HG03354 (cell line): ENCODE data around the gene RAF1.

Source experiments
- ATAC-seq: cut with Tn5 transposase; IDR thresholded peaks from one replicate; pipeline ENCODE4 v1.9.1; 2021; ENCODE audit warnings: mild to moderate bottlenecking; ENCODE audit not compliant: unreplicated experiment, poor library complexity, severe bottlenecking

The RAF1 gene

DNA sequence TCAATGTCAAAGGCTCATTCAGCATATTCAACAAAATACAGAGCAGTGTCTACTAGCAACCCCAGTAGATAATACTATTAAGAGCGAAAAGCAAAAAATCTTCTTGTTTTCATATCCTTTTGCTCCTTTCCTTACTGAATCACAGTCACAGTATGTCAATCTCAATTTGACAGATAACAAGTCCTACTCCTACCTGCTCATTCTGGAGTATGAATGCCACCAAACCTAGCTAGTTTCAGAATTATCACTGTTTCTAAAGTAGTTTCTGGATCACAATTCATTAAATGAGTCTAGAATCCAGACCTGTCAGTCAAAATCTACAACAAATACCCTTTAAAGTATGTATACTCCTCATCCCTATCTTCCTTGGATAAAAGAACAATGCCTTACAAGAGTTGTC, 55.5 kb downstream of the RAF1 start:
- ATAC-seq: no peak

DNA sequence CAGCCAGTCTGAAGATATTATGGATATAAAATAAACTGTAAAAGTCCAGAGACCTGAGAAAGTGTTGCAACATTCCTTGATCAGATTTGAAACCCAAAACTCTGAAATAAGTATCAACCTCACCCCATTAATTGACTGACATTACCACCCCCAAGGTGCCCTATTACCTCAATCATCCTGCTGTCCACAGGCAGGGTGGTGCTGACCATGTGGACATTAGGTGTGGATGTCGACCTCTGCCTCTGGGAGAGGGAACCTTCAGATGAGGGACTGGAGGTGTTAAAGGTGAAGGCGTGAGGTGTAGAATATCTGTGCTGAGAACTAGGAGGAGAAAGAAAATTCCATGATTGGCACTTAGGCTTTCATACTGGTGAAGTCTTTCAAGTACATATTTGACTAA, 59.9 kb downstream of the RAF1 start:
- no peak for ATAC-seq

DNA sequence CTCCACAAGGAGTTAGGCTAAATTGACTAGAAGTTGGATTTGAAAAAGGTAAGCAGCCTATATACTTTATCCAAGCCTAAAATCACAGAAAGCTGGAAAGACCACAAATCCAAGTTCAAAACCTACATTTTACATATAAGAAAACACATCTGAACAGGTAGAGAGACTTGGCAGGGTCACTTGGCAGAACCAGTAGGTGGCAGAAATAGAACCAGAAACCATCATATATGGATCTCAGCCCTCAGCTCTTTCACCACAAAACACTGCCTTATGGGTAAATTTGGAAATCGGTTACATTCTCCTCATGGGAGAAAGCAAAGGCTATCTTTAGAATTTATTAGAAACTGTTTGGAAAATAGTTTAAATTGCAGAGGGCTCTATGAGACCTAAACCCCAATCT, 62.8 kb downstream of the RAF1 start:
- ATAC-seq: no peak

- ATAC-seq: no peak
Observed at GRCh38 chr3:12598890-12599289, 65.0 kb downstream of the RAF1 start.

- no peak for ATAC-seq
Observed at GRCh38 chr3:12593473-12593872, 70.4 kb downstream of the RAF1 start.

DNA sequence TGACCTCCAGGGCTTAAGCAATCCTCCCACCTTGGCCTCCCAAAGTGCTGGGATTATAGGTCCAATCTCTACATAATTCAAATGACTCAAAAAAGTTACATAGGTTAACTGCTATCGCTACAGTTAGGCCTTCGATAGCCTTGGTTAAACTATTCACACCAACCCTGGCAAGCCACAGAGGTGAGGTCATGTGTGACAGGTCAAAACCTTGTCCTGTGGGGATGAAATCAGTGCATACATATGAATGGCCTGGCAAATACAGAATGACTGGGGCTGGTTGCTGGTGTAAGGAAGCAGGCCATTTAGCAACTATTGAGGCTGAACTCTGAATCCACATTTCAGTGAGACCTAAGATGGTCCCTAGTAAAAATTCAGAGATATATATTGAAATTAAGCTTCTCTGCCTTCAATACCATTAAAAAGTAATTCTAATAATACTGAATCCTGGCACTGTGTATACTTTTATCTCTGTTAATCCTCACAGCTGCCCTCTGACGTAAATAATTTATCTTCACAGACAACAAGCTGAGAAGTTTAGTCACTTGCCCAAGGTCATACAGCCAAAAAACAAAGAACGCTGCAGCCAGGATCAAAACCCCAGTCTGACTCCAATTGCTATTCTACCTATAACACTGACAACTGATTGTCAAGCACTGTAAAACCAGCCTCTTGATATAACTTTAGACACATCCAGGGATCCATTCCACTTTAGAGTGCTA, 71.8 kb downstream of the RAF1 start:
- no peak for ATAC-seq

GRCh38 chr3:12591456-12591855, 72.5 kb downstream of the RAF1 start:
- no peak for ATAC-seq

GRCh38 chr3:12590096-12590495, 73.8 kb downstream of the RAF1 start:
- ATAC-seq: no peak

GRCh38 chr3:12588039-12589009, 75.6 kb downstream of the RAF1 start:
- no peak for ATAC-seq

- ATAC-seq: no peak
Observed at GRCh38 chr3:12586403-12586802, 77.5 kb downstream of the RAF1 start.

GRCh38 chr3:12585970-12586369, 77.9 kb downstream of the RAF1 start:
- no peak for ATAC-seq

DNA sequence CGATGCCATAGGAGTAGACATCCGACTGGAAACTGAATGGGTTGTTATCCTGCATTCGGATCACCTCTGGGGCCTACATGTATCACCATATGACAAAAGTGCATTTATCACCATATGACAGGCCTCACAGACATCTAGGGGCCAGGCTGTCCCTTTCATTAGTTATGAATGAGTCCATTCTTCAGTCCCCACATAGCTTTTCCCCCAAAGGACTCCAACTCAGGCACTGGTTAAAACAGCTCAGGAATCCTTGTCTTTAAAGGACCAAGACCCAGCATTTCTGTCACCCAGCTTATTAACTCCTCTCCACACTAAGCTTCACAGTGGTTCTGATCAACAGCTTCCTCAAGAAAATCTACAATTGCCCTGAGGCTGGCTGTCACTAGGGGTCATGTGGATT, 78.7 kb downstream of the RAF1 start:
- ATAC-seq: no peak

GRCh38 chr3:12584083-12584482, 79.8 kb downstream of the RAF1 start:
- no peak for ATAC-seq

DNA sequence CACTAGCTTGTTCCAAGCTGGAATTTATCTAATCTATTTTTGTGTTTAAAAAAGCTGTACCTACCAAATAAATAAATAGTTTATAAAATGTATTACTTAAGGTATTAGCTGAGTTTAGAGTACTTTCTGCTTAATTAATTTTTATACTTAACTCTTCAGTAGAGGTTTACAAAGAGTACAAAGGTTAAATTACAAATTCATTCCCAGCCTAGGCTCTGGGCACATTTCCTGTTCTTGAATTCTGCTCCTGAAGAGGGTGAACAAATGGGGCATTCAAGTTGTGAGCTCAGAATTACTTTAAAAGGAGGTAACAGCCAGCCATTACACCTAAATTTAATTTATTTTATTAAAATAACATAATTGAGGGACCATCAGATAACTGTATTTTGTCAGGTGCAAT, 80.6 kb downstream of the RAF1 start:
- no peak for ATAC-seq

- no peak for ATAC-seq
Observed at GRCh38 chr3:12582730-12583129, 81.2 kb downstream of the RAF1 start.

DNA sequence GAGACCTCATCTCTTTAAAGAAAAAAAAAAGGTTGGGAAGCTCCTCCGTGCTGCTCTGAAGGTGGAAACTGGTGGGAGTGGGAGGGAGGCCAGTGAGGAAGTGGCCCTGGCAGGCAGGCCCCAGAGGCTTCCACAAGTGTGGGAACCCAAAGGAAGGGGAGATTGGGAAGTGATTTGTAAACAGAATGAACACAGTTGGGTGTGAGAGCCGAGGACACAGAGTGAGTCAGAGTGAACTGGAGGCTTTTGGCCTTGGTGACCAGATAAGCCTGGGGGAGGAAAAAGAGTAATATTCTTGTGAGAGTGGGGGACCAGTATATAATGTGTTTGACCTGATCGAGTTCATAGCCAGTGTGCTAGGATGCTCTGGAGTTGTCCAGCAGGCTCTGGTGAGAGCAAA, 84.0 kb downstream of the RAF1 start:
- ATAC-seq: no peak

DNA sequence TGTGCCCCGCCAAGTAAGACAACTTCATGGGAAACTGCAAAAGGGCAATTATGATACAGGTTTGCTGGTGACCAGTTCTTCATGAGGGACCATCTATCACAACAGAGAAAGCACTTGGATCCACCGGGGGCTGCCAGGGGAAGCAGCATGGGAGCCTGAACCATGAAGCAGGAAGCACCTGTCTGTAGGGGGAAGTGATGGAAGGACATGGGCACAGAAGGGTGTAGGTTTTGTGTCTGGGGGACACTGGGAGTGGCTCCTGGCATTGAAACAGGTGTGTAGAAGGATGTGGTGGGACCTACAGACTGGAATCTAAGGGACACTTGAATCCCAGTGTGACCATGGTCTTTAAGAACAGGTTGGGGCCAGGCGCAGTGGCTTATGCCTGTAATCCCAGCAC, 84.5 kb downstream of the RAF1 start:
- no peak for ATAC-seq

GRCh38 chr3:12578742-12579141, 85.2 kb downstream of the RAF1 start:
- no peak for ATAC-seq

DNA sequence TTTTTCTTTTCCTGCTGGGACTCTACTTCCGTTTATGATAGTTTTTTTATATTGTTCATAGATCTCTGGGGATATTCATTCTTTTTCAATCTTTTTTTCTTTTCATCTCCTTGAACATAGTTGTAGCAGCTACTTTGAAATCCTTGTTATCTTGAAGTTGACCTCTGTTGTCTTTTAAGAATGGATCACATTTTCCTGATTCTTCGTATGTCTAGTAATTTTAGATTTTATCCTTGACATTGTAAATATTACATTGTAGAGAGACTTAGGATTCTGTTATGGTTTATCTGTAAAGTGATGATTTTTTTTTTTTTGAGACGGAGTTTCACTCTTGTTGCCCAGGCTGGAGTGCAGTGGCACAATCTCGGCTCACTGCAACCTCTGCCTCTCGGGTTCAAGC, 86.5 kb downstream of the RAF1 start:
- no peak for ATAC-seq

DNA sequence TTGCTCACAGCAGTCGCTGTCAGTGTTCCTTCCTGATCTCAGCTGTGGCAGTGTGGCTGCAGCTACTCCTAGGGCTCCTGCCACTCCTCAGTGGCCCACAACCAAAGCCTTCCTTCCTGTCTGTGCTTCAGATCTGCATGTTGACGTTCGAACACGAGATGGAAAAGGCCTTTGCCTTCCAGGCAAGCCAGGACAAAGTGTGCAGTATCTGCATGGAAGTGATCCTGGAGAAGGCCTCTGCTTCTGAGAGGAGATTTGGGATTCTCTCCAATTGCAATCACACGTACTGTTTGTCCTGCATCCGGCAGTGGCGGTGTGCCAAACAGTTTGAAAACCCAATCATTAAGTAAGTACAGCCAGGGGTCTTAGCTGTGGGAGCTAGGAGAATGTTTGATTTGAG, 89.3 kb downstream of the RAF1 start:
- no peak for ATAC-seq

GRCh38 chr3:12574131-12574530, 89.8 kb downstream of the RAF1 start:
- ATAC-seq: no peak
